ENCODE results near the gene ARL9. TPM values are rescaled to one million over a fixed set of nuclear protein-coding genes. Genes with fewer than 3 reads are reported as not detected.

ARL9 gene
- total and polyA plus RNA-seq, 9 of the 15 experiments (the other 6 are each of a cell fraction or from before 2014, with no cell fraction given) = 0.10 to 0.15 (median 0.11) TPM; not detected in 6

- TF ChIP-seq, protein P1, sequence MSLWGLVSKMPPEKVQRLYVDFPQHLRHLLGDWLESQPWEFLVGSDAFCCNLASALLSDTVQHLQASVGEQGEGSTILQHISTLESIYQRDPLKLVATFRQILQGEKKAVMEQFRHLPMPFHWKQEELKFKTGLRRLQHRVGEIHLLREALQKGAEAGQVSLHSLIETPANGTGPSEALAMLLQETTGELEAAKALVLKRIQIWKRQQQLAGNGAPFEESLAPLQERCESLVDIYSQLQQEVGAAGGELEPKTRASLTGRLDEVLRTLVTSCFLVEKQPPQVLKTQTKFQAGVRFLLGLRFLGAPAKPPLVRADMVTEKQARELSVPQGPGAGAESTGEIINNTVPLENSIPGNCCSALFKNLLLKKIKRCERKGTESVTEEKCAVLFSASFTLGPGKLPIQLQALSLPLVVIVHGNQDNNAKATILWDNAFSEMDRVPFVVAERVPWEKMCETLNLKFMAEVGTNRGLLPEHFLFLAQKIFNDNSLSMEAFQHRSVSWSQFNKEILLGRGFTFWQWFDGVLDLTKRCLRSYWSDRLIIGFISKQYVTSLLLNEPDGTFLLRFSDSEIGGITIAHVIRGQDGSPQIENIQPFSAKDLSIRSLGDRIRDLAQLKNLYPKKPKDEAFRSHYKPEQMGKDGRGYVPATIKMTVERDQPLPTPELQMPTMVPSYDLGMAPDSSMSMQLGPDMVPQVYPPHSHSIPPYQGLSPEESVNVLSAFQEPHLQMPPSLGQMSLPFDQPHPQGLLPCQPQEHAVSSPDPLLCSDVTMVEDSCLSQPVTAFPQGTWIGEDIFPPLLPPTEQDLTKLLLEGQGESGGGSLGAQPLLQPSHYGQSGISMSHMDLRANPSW (CRISPR knock-in tag; IDR thresholded peaks at IDR 0.05) = 0 out of 2 replicates have a peak, but pooled peaks have one; percentile 62
- TF ChIP-seq ZNF282 (CRISPR knock-in tag; IDR thresholded peaks at IDR 0.05) (no peak), HOXB6 (CRISPR knock-in tag; IDR thresholded peaks at IDR 0.05; ENCODE audit: borderline replicate concordance) (no peak), POLR2G (IDR thresholded peaks at IDR 0.05; ENCODE audit: low read depth, low read length) (peak; percentile 93), CREM (IDR thresholded peaks at IDR 0.05; ENCODE audit: low read depth) (peak; percentile 92), NEUROD1 (IDR thresholded peaks at IDR 0.05; ENCODE audit: borderline replicate concordance, low read depth, low read length, partially characterized antibody) (peak; percentile 19), KDM2B (CRISPR knock-in tag; IDR thresholded peaks at IDR 0.05) (no peak), PHF8 (IDR thresholded peaks at IDR 0.05; ENCODE audit: borderline replicate concordance, low read length) (peak; percentile 96), MTA3 (IDR thresholded peaks at IDR 0.05; ENCODE audit: borderline replicate concordance) (peak; percentile 66; the same call in 1 of the 2 replicates), BCOR (IDR thresholded peaks at IDR 0.05) (no peak), KHSRP (IDR thresholded peaks at IDR 0.05) (no peak), ZNF311 (CRISPR knock-in tag; IDR thresholded peaks at IDR 0.05) (no peak), XRCC5 (IDR thresholded peaks at IDR 0.05; ENCODE audit: low read depth, low read length) (peak; percentile 64; the same call in 1 of the 2 replicates), FOXO4 (CRISPR knock-in tag; IDR thresholded peaks at IDR 0.05) (no peak)
- TF ChIP-seq, protein P2, sequence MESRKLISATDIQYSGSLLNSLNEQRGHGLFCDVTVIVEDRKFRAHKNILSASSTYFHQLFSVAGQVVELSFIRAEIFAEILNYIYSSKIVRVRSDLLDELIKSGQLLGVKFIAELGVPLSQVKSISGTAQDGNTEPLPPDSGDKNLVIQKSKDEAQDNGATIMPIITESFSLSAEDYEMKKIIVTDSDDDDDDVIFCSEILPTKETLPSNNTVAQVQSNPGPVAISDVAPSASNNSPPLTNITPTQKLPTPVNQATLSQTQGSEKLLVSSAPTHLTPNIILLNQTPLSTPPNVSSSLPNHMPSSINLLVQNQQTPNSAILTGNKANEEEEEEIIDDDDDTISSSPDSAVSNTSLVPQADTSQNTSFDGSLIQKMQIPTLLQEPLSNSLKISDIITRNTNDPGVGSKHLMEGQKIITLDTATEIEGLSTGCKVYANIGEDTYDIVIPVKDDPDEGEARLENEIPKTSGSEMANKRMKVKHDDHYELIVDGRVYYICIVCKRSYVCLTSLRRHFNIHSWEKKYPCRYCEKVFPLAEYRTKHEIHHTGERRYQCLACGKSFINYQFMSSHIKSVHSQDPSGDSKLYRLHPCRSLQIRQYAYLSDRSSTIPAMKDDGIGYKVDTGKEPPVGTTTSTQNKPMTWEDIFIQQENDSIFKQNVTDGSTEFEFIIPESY (CRISPR knock-in tag; IDR thresholded peaks at IDR 0.05) = peak; percentile 13; the same call in 1 of the 2 replicates
- TF ChIP-seq, protein P3, sequence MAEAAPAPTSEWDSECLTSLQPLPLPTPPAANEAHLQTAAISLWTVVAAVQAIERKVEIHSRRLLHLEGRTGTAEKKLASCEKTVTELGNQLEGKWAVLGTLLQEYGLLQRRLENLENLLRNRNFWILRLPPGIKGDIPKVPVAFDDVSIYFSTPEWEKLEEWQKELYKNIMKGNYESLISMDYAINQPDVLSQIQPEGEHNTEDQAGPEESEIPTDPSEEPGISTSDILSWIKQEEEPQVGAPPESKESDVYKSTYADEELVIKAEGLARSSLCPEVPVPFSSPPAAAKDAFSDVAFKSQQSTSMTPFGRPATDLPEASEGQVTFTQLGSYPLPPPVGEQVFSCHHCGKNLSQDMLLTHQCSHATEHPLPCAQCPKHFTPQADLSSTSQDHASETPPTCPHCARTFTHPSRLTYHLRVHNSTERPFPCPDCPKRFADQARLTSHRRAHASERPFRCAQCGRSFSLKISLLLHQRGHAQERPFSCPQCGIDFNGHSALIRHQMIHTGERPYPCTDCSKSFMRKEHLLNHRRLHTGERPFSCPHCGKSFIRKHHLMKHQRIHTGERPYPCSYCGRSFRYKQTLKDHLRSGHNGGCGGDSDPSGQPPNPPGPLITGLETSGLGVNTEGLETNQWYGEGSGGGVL (CRISPR knock-in tag; IDR thresholded peaks at IDR 0.05) = no peak
- TF ChIP-seq, protein P4, sequence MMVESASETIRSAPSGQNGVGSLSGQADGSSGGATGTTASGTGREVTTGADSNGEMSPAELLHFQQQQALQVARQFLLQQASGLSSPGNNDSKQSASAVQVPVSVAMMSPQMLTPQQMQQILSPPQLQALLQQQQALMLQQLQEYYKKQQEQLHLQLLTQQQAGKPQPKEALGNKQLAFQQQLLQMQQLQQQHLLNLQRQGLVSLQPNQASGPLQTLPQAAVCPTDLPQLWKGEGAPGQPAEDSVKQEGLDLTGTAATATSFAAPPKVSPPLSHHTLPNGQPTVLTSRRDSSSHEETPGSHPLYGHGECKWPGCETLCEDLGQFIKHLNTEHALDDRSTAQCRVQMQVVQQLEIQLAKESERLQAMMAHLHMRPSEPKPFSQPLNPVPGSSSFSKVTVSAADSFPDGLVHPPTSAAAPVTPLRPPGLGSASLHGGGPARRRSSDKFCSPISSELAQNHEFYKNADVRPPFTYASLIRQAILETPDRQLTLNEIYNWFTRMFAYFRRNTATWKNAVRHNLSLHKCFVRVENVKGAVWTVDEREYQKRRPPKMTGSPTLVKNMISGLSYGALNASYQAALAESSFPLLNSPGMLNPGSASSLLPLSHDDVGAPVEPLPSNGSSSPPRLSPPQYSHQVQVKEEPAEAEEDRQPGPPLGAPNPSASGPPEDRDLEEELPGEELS (CRISPR knock-in tag; IDR thresholded peaks at IDR 0.05; ENCODE audit: borderline replicate concordance) = no peak
These were observed 38.1 kb upstream of the ARL9 start, which contains the start of gene SRP72 (continued) for GRCh38 chr4:56467284-56468096.

Data from K562 (cell line).